HG02623 (cell line): ENCODE data around the gene ENKUR.

ENCODE experiments used
- ATAC-seq: cut with Tn5 transposase; IDR thresholded peaks from one replicate; pipeline ENCODE4 v1.9.1; 2021; ENCODE audit warnings: moderate library complexity; ENCODE audit not compliant: unreplicated experiment

ENKUR gene

GRCh38 chr10:24951201-24952142 is 64.5 kb downstream of the ENKUR start:
- no peak for ATAC-seq

DNA sequence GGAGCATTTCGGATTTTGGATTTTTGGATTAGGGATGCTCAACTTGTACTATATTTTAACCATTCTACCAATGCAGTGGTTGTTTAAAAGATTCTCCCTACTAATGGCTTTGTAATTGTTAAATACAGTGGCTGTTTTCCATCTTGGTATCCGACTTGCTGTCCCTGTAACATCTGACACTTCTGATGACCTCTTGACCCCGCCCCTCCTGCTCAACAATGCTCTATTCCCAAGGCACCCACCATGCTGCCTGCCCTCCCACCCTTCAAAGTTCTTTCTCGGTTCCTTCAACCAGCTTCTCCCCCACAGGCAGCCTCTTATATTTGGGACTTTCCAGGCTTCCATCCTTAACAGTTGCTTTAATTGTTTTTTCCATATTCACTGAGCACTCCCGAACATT is 65.5 kb downstream of the ENKUR start:
- ATAC-seq: no peak

DNA sequence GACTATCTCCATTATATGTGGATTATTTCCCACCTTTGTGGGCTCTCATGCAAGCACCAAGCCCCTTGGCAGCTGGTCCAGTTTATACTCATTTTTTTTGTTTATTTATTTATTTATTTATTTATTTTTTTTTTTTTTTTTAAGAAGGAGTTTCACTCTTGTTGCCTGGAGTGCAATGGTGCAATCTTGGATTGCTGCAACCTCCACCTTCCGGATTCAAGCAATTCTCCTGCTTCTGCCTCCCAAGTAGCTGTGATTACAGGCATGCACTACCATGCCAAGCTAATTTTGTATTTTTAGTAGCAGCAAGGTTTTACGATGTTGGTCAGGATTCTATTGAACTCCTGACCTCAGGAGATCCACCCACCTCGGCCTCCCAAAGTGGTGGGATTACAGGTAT is 66.3 kb downstream of the ENKUR start:
- no peak for ATAC-seq

GRCh38 chr10:24947304-24948097 is 68.5 kb downstream of the ENKUR start:
- ATAC-seq: peak; percentile 67

DNA sequence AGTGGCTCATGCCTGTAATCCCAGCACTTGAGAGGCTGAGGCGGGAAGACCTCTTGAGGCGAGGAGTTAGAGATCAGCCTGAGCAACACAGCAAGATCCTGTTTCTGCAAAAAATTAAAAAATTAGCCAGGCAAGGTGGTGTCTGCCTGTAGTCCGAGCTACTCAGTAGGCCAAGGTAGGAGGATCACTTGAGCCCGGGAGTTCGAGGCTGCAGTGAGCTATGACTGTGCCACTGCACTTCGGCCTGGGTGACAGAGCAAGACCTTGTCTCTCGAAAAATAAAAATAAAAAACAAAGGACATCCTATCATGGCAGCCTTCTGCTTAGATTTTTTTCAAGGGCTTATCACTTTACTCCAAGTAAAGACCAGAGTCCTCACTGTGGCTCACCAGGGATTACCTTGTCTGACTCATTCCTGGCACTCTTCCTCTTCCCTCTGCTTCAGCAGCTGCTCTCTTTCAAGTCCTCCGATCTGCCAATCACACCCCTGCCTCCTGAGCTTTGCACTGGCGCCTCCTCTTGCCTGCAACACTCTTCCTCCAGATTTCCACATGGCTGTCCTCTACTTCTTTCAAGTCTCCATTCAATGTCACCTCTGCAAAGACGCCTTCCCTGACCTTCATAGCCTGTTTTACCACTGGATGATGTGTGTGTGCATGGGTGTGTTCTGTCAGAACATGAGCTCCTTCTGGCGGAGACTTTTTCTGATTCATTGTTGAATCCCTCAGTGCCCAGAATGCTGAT is 71.3 kb downstream of the ENKUR start:
- no peak for ATAC-seq

- no peak for ATAC-seq
Observed at GRCh38 chr10:24938525-24938924, 77.4 kb downstream of the ENKUR start.

- no peak for ATAC-seq
Observed at GRCh38 chr10:24938076-24938475, 77.9 kb downstream of the ENKUR start.

DNA sequence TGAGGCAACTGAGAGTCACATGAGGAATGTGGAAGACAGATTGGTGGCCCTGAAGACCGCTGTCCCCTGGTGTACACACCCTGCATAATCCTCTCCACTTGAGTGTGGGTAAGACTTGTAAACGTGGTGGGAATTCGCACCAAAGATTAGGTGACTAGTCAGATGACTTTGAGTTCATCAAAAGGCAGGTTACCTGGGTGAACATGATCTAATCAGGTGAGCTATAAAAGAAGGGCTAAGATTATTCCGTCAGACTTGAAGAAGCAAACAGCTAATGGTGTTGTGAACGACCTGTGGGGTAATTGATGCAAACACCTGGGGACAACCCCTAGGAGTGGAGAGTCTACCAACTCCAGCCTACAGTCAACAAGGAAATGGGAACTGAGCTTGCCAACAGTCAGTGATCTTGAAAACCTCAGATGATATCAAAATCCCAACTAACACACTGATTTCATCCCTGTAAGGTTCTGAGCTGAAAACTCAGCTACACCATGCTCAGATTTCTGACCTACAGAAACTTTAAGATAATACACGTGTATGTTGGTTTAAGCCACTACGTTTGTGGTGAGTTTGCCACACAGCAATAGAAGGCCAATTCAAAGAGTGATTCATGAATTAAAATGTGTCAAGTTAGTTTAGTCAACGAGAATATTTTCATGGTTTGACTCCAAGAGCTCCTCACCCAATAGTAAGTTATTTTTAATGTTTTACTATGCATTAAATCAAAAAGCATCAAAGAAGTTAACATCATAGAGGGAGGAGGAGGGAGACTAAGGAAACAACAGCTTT is 80.3 kb downstream of the ENKUR start:
- no peak for ATAC-seq
